ENCODE results near the gene SGSM2.

DNA sequence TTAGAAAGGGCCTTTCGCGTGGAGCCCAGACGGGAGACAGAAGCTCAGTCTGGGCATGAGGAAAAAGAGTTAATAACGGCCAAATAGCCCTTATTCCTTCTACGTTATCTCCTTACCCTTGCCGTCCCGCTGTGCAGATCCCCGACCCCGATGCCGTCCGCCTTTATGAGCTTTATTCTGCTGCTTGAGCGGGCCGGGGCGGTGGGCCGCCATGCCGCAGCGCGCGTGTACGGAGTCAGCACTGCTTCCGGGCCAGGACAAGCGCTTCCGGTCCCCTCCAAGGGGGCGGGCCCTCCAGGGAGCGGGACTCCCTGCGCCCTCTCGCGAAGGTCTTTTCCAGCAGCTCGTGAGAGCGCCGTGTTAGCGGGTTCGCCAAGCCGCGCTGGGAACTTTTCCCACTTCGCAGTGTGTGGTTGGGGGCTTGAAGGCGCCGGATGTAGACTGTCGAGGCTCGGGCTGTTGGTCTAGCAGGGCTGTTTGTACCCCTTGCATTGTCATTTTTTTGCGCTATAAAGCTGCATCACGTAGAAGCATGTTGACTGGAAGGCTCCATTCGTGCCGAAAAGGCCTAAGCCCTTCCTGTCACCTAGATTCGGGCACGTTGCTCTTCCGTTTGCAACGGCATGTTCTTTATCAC, 968 bp upstream of the SGSM2 start, which contains the start of gene TSR1:
- TF ChIP-seq, protein P1, sequence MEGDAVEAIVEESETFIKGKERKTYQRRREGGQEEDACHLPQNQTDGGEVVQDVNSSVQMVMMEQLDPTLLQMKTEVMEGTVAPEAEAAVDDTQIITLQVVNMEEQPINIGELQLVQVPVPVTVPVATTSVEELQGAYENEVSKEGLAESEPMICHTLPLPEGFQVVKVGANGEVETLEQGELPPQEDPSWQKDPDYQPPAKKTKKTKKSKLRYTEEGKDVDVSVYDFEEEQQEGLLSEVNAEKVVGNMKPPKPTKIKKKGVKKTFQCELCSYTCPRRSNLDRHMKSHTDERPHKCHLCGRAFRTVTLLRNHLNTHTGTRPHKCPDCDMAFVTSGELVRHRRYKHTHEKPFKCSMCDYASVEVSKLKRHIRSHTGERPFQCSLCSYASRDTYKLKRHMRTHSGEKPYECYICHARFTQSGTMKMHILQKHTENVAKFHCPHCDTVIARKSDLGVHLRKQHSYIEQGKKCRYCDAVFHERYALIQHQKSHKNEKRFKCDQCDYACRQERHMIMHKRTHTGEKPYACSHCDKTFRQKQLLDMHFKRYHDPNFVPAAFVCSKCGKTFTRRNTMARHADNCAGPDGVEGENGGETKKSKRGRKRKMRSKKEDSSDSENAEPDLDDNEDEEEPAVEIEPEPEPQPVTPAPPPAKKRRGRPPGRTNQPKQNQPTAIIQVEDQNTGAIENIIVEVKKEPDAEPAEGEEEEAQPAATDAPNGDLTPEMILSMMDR (IDR thresholded peaks at IDR 0.05 in 8 of 11, conservative IDR thresholded peaks at IDR 0.05 in 3 of 11), result peak in 5 of 11 experiments; percentile 15 to 43 (median 34)
- TF ChIP-seq POLR2A (IDR thresholded peaks at IDR 0.05), result peak in 1 of 3 donors; percentile 33
- peak; percentile 94 to 95 (median 95) for TF ChIP-seq POLR2AphosphoS5 (IDR thresholded peaks at IDR 0.05)
